Measurements from ENCODE around the gene HOXB7. TPM values are rescaled to one million over a fixed set of nuclear protein-coding genes. Genes with fewer than 3 reads are reported as not detected.

The HOXB7 gene
- total RNA-seq, 2 donors from 2014 or later, result 0.24 to 0.78 TPM

GRCh38 chr17:48596000-48596734, 14.7 kb downstream of the HOXB7 start:
- Histone ChIP-seq H3K4me1 (peaks cover 0 to 45% of the 10 kb centered on the region in 2 donors), H3K4me3 (peak overlapping the region in 1 of 2 donors; percentile 4), H3K9me3 (no peaks in the 10 kb centered on the region), H3K27me3 (peaks cover 59 to 81% of the 10 kb centered on the region in 2 donors), H3K36me3 (no peaks in the 10 kb centered on the region), H3K27ac (no peak overlapping the region)
- TF ChIP-seq CTCF (IDR thresholded peaks at IDR 0.05), result no peak
- no peak for DNase-seq (ENCODE audit: low spot score)

GRCh38 chr17:48595278-48595999, 15.4 kb downstream of the HOXB7 start:
- Histone ChIP-seq H3K27ac (no peak overlapping the region), H3K9me3 (no peaks in the 10 kb centered on the region), H3K27me3 (peaks cover 55 to 81% of the 10 kb centered on the region in 2 donors), H3K36me3 (no peaks in the 10 kb centered on the region), H3K4me1 (peaks cover 0 to 45% of the 10 kb centered on the region in 2 donors), H3K4me3 (no peak overlapping the region)
- no peak for DNase-seq (ENCODE audit: low spot score)
- no peak for TF ChIP-seq CTCF (IDR thresholded peaks at IDR 0.05)

- Histone ChIP-seq H3K27me3 (peaks cover 48 to 74% of the 10 kb centered on the region in 2 donors), H3K4me1 (peaks cover 0 to 45% of the 10 kb centered on the region in 2 donors), H3K4me3 (no peak overlapping the region), H3K9me3 (no peaks in the 10 kb centered on the region), H3K36me3 (no peaks in the 10 kb centered on the region), H3K27ac (no peak overlapping the region)
- no peak for DNase-seq (ENCODE audit: low spot score)
- TF ChIP-seq CTCF (IDR thresholded peaks at IDR 0.05), result no peak
Observed at GRCh38 chr17:48594538-48595277, 16.1 kb downstream of the HOXB7 start.

- peaks cover 0 to 45% of the 10 kb centered on the region in 2 donors for H3K4me1 ChIP-seq
Observed at GRCh38 chr17:48593840-48594537, 16.8 kb downstream of the HOXB7 start.

More at GRCh38 chr17:48593840-48594537, 16.8 kb downstream of the HOXB7 start:
- no peak overlapping the region for H3K27ac ChIP-seq
- DNase-seq (ENCODE audit: low spot score), result peak; percentile 78
- no peaks in the 10 kb centered on the region for H3K9me3 ChIP-seq
- H3K4me3 ChIP-seq, result peak overlapping the region; percentile 5 to 37
- peaks cover 43 to 67% of the 10 kb centered on the region in 2 donors for H3K27me3 ChIP-seq
- no peaks in the 10 kb centered on the region for H3K36me3 ChIP-seq
- TF ChIP-seq CTCF (IDR thresholded peaks at IDR 0.05), result peak; percentile 64 to 92
